Ectodermal cell (in vitro differentiated cells): ENCODE results near the gene NT5DC1.

Experiments
- H3K27ac ChIP-seq: 2 replicates; pipeline ENCODE4 v1.7.0; 2013; ENCODE audit warnings: mild to moderate bottlenecking, low read depth, low read length; ENCODE audit not compliant: insufficient read depth, poor library complexity, severe bottlenecking
- H3K27me3 ChIP-seq: 2 replicates; pipeline ENCODE4 v1.7.0; 2013; ENCODE audit warnings: mild to moderate bottlenecking, low read length; ENCODE audit not compliant: insufficient read depth, control insufficient read depth, poor library complexity, severe bottlenecking
- H3K36me3 ChIP-seq: one replicate; pipeline ENCODE4 v1.7.0; 2013; ENCODE audit warnings: low read length; ENCODE audit not compliant: control insufficient read depth, insufficient read depth
- H3K4me1 ChIP-seq: one replicate; pipeline ENCODE4 v1.7.0; 2013; ENCODE audit warnings: low read length; ENCODE audit not compliant: control insufficient read depth, insufficient read depth
- H3K4me3 ChIP-seq: 2 replicates; pipeline ENCODE4 v1.7.0; 2013; ENCODE audit warnings: low read depth, low read length, control low read depth; ENCODE audit not compliant: insufficient read depth
- H3K9me3 ChIP-seq: 2 replicates; pipeline ENCODE4 v1.7.0; 2013; ENCODE audit warnings: mild to moderate bottlenecking, low read length, moderate library complexity; ENCODE audit not compliant: control insufficient read depth
- WGBS, 2 experiments: methylation state at CpG; one replicate each; pipeline ENCODE4 v1.1.7; 2013; ENCODE audit warnings: missing lambda C conversion rate in 2 of 2; 5-methylcytosine and 5-hydroxymethylcytosine counted together

NT5DC1 gene

DNA sequence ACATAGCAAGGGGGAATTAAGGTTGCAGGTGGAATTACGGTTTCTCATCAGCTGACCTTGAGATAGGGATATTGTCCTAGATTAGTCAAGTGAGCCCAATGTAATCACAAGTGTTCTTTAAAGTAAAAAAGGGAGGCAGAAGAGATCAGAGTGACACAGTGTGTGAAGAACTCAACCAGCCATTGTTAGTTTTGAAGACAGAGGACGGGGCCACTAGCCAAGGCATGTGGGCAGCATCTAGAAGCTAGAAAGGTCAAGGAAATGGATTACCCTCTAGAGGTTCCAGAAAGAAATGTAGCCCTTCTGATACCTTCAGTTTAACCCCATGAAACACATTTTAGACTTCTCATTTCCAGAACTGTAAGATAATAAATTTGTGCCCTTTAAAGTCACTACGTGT is 197.6 kb downstream of the NT5DC1 start:
- H3K27ac ChIP-seq = no peak overlapping the region
- 90 to 97% methylated on average over 3 of the region's 3 CpGs for WGBS, 2 experiments
- no peaks in the 10 kb centered on the region for H3K27me3 ChIP-seq
- H3K36me3 ChIP-seq = no peaks in the 10 kb centered on the region
- H3K9me3 ChIP-seq = no peaks in the 10 kb centered on the region
- H3K4me3 ChIP-seq = no peak overlapping the region
- no peaks in the 10 kb centered on the region for H3K4me1 ChIP-seq

DNA sequence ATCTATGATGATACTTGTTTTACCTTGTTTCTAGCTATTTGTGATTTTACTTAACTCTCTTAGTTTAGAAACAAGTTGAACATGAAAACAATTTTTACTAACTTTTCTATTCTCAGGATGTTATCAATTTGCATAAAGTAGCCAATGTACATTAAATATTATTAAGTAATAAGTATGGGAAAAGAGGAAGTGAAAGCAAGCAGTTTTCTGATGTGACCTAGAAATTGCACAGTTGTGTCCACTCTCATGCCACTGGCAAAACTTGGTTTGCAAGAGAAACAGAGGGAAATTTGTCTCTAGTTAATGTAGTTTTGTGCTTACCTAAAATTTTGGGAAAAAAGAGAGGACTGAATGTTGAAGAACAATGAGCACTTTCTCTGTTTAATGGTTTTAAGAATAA is 198.3 kb downstream of the NT5DC1 start:
- Histone ChIP-seq H3K4me3 (no peak overlapping the region), H3K27me3 (no peaks in the 10 kb centered on the region), H3K9me3 (no peaks in the 10 kb centered on the region), H3K27ac (no peak overlapping the region), H3K4me1 (no peaks in the 10 kb centered on the region), H3K36me3 (no peaks in the 10 kb centered on the region)
